Measurements from ENCODE around the gene BPI.

GRCh38 chr20:38342713-38343310, 38.9 kb downstream of the BPI start:
- TF ChIP-seq POLR2A (IDR thresholded peaks at IDR 0.05), result no peak
- TF ChIP-seq CTCF (IDR thresholded peaks at IDR 0.05), result no peak
